HUES48 (cell line): ENCODE data around the gene KIAA1210.

Experiments used
- H3K27ac ChIP-seq: one replicate; pipeline ENCODE4 v1.7.0; 2013; ENCODE audit warnings: low read depth, low read length, inconsistent platforms
- H3K27me3 ChIP-seq: 2 replicates; pipeline ENCODE4 v1.6.1; 2013; ENCODE audit warnings: mild to moderate bottlenecking, low read length; ENCODE audit not compliant: control insufficient read depth, insufficient read depth
- H3K36me3 ChIP-seq: 2 replicates; pipeline ENCODE4 v1.6.1; 2013; ENCODE audit warnings: low read length; ENCODE audit not compliant: control insufficient read depth, insufficient read depth
- H3K4me1 ChIP-seq: 2 replicates; pipeline ENCODE4 v1.6.1; 2013; ENCODE audit warnings: mild to moderate bottlenecking, low read length; ENCODE audit not compliant: control insufficient read depth, insufficient read depth
- H3K4me3 ChIP-seq: 2 replicates; pipeline ENCODE4 v1.5.1; 2013; ENCODE audit warnings: mild to moderate bottlenecking, low read depth, low read length
- H3K9ac ChIP-seq: 2 replicates; pipeline ENCODE4 v1.6.1; 2013; ENCODE audit warnings: mild to moderate bottlenecking, low read depth, low read length, moderate library complexity
- H3K9me3 ChIP-seq: 2 replicates; pipeline ENCODE4 v1.6.1; 2013; ENCODE audit warnings: low read length; ENCODE audit not compliant: control insufficient read depth, insufficient read depth

Gene KIAA1210

DNA sequence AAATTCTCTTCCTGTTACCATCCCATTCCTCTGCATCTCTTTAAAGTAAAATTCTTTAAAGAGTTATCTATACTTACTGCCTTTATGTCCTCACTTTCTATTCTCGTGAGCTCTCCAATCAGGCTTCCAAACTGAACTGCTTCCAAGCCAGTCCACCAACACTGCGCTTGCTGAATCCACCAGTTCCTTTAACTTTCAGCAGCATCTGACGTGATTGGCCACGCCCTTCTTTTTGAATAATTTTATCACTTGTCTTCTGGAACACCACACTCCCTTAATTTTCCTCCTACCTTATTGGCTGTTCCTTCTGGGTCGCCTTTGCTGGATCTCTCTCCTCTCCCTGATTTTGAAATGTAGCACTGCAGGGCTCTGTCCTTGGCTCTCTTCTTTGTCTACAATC lies at the start of gene KIAA1210:
Gene KIAA1210 (minus strand): TSS at position 163 of the 400 bp plus-strand sequence. CDS start 4,170 bp downstream, outside the sequence.
- H3K9me3 ChIP-seq = no peaks in the 10 kb centered on the region
- H3K36me3 ChIP-seq = no peaks in the 10 kb centered on the region
- no peak within 1 kb of the TSS for H3K4me3 ChIP-seq

DNA sequence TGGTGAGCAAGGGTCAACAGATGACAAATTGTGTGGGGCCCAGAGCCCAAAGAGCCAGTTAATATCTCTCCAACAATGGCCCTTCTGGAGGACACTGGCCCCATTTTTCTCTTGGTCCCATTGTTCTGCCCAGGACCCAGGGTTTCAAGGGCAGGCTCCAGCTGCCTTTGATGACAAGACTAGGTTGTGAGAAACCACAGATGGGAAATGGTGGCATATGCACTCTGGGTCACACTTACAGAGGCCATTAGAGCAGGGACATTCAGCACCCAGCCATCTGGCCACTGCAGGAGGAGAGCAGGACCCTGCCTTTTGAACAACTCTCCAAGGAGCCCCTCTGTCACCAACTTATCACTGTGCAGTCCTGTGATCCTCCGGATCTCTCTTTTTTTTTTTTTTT lies 49.7 kb upstream of the KIAA1210 start:
- no peaks in the 10 kb centered on the region for H3K27me3 ChIP-seq
- no peaks in the 10 kb centered on the region for H3K9me3 ChIP-seq
- H3K27ac ChIP-seq = no peak overlapping the region
- H3K4me3 ChIP-seq = no peak overlapping the region
- no peaks in the 10 kb centered on the region for H3K4me1 ChIP-seq
- no peak overlapping the region for H3K9ac ChIP-seq
- no peaks in the 10 kb centered on the region for H3K36me3 ChIP-seq

More for the DNA sequence above, at the start of gene KIAA1210:
- H3K27me3 ChIP-seq = no peaks in the 10 kb centered on the region
- no peak within 1 kb of the TSS for H3K27ac ChIP-seq
- H3K4me1 ChIP-seq = no peaks in the 10 kb centered on the region
- H3K9ac ChIP-seq = no peak within 1 kb of the TSS

DNA sequence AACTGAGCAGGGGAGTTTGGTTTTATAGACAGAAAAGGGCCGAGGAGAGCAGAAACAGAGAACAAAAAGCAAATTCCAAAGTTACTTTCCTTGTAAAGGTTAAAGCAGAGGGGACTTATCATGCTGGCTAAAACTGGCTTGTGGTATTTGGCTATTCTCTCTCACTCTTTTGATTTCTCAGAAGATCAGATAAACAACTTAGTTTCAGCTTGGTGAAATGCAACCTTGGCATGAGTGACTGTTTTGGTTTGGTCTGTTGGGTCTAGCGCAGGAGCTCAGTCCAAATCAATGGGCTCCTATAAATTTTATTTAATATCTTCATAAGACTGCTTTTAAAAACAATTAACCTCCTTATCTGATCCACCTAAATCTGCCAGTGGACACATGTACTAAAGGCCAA lies 47.3 kb upstream of the KIAA1210 start:
- H3K4me3 ChIP-seq = no peak overlapping the region
- no peaks in the 10 kb centered on the region for H3K4me1 ChIP-seq
- no peaks in the 10 kb centered on the region for H3K36me3 ChIP-seq
- H3K9me3 ChIP-seq = no peaks in the 10 kb centered on the region
- H3K27ac ChIP-seq = no peak overlapping the region
- H3K9ac ChIP-seq = no peak overlapping the region
- H3K27me3 ChIP-seq = no peaks in the 10 kb centered on the region

DNA sequence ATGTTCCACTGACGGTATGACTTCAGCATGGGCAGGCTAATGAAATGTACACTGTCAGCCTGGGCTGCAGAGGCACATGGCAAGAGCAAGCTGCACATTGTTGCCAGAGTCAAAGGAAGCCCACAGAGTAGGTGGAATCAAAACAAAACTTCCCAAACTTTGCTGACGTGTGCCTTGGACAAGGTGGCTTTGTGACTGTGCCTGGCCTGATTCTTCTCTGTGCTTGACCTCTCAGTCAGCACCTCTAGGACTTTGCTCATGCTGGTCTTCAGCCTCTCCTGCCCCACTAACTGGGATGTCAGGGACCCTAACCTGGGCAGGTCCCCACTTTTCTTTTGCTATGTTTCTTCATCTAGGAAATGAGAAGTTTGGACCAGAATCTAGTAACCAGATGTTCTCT lies 40.5 kb upstream of the KIAA1210 start:
- Histone ChIP-seq H3K4me1 (no peaks in the 10 kb centered on the region), H3K4me3 (no peak overlapping the region), H3K27ac (no peak overlapping the region), H3K9me3 (no peaks in the 10 kb centered on the region; the same call in 1 of the 2 replicates), H3K27me3 (no peaks in the 10 kb centered on the region), H3K36me3 (no peaks in the 10 kb centered on the region), H3K9ac (no peak overlapping the region)

DNA sequence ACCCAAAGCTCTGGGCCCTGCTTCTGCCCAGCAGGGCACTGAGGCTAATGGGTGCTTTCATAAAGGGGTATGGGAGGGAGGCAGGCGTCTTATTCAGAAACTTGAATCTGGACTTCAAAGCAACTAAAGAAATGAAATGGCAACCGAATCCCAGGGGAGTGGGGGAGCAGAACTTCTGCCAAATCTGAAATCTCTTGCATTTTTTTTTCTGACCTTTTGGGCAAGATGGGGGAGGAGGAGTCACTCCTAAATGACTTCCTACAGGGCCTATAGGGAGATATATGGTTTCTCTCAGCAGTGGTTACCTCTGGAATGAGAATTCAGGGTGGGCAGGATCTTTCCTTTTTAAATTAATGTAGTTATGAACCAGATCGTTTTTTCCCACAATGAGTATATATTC lies 30.6 kb upstream of the KIAA1210 start:
- no peak overlapping the region for H3K4me3 ChIP-seq
- no peaks in the 10 kb centered on the region for H3K4me1 ChIP-seq
- H3K9me3 ChIP-seq = no peaks in the 10 kb centered on the region
- H3K9ac ChIP-seq = no peak overlapping the region
- no peak overlapping the region for H3K27ac ChIP-seq
- H3K36me3 ChIP-seq = no peaks in the 10 kb centered on the region
- no peaks in the 10 kb centered on the region for H3K27me3 ChIP-seq

DNA sequence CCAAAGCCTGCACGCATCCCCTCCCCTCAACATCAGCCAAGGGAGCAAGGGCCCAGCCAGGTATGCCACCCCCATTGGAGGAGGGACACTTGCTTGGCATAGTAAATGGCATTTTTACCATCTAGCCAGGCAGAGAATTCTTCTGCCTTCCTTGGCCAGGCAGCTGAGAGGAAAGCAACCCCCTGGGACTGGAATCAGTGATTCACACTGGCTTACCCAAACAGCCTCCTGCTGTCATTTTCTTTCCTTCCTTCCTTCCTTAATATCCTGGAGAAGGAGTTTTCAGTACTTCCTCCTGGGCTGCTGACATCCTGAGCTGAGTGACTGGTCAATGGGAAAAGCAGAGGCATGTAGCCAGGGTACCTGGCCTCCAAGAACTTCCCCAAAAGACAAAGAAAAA lies 28.6 kb upstream of the KIAA1210 start:
- peaks cover 2% of the 10 kb centered on the region; the same call in 1 of the 2 replicates for H3K4me1 ChIP-seq
- no peak overlapping the region for H3K9ac ChIP-seq
- H3K36me3 ChIP-seq = no peaks in the 10 kb centered on the region
- no peaks in the 10 kb centered on the region; the same call in 1 of the 2 replicates for H3K9me3 ChIP-seq
- no peak overlapping the region for H3K27ac ChIP-seq
- no peak overlapping the region for H3K4me3 ChIP-seq
- no peaks in the 10 kb centered on the region; the same call in 1 of the 2 replicates for H3K27me3 ChIP-seq

DNA sequence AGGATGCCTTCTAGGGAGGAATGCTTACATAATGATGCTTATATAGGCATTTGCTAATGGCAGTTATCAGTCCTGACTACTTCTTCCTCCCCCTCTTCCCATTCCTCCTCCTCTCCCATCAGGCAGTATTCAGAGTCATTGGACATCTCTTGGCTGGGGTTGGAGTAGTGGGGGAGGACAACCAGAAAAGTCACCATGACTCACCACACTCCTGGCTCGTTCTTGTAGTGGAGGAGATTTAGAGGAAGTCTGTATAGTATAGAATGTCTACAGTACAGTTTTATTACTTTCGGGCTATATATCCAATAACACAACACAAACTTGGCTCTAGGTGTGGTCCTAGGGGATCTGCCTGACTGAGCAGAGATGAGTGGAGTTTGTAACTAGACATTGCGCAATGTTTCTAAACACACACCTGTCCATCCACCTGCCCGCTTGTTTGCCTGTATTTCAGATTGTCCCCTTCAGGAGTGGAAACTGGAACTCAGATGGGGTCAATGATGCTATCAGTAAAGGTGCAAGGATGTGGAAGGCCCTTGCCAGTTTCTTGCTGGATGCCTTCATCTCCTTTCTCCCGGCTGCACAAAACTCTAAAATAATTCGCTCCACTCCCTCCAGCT lies 27.9 kb upstream of the KIAA1210 start:
- no peak overlapping the region for H3K9ac ChIP-seq
- no peak overlapping the region for H3K27ac ChIP-seq
- no peak overlapping the region for H3K4me3 ChIP-seq
- no peaks in the 10 kb centered on the region; the same call in 1 of the 2 replicates for H3K27me3 ChIP-seq
- no peaks in the 10 kb centered on the region for H3K36me3 ChIP-seq
- H3K9me3 ChIP-seq = no peaks in the 10 kb centered on the region; the same call in 1 of the 2 replicates
- H3K4me1 ChIP-seq = peaks cover 2% of the 10 kb centered on the region; the same call in 1 of the 2 replicates

DNA sequence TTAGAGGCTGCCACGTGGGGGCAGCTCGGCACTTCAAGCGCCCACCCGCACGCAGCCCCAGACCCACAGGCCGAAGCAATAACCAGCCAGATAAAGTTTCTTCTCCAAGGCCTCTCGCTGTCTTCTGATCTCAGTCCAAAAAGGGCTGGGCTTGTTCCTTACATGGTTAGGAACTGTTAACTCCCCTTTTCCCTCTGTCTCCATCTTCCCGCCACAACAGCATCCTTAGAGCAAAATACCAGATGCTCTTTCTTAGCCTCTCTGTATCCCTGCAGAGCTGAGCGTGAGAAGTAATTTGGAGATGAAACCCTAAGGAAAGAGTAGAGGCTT lies 23.4 kb upstream of the KIAA1210 start:
- Histone ChIP-seq H3K36me3 (no peaks in the 10 kb centered on the region), H3K4me3 (no peak overlapping the region), H3K9me3 (no peaks in the 10 kb centered on the region; the same call in 1 of the 2 replicates), H3K4me1 (peaks cover 2% of the 10 kb centered on the region; the same call in 1 of the 2 replicates), H3K27me3 (no peaks in the 10 kb centered on the region; the same call in 1 of the 2 replicates), H3K9ac (no peak overlapping the region), H3K27ac (no peak overlapping the region)

DNA sequence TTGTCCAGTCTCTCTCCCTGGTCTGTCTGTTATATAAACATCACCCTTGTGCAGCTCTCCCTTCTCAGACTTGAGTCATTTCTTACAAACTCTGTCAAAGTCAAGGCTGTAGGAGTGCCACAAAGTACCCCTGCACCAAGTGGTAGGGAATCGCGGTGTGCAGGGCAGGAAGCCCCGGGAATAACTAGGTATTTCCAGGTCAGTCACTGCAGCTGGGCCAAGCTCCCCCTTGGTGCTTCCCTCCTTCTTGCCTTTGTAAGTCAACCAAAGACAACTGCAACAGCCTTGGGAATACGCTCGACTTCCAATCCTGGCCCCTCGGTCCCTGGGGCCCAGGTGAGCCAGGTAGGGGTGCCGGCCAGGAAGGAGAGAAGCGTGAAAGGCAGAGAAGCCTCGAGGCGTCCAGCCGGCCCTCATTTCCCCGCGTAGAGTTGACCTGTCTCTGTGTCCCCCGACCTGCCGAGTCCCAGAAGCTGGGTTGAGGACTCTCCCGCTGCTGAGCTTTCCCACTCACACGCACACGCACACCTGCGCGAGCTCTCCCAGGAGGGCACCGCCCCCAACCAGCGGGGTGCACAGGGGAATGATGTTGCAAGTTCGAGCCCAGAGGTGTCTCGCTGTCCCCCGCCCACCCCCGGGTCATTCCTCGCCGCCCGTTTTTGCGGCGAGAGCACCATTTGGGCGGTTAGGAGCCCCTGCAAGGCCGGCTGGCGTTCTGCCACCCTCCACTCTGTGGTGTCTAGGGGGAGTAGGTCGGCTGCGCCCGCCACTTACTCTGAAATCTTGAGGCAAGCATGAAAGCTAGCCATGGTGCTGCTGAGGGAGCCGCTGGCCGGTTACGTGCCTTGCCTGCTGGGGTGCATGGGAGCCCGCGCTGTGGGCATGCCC lies 22.8 kb upstream of the KIAA1210 start:
- Histone ChIP-seq H3K36me3 (no peaks in the 10 kb centered on the region), H3K9ac (no peak overlapping the region), H3K4me1 (peaks cover 2% of the 10 kb centered on the region; the same call in 1 of the 2 replicates), H3K27ac (no peak overlapping the region), H3K27me3 (no peaks in the 10 kb centered on the region; the same call in 1 of the 2 replicates), H3K9me3 (no peaks in the 10 kb centered on the region; the same call in 1 of the 2 replicates), H3K4me3 (no peak overlapping the region)

DNA sequence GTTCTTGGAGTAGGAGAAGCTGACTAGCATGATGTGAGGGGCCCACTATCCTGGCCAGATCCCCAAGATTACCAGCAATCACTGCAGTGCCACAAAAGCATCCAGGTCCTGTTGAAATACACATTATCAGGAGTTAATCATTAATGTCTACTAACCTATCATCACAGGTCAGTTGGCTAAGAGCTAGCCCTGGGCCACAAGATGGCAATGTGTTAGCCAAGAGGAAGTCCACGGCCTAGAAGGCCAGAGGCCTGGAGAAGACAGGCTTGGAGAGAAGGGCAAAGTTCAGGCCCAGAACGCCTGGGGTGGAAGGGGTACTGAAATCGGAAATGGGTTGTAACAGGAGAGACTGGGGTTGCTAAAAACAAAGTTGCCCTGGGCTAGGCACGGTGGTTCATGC lies 19.9 kb upstream of the KIAA1210 start:
- no peaks in the 10 kb centered on the region; the same call in 1 of the 2 replicates for H3K27me3 ChIP-seq
- no peak overlapping the region for H3K9ac ChIP-seq
- no peaks in the 10 kb centered on the region; the same call in 1 of the 2 replicates for H3K9me3 ChIP-seq
- no peak overlapping the region for H3K4me3 ChIP-seq
- H3K27ac ChIP-seq = no peak overlapping the region
- H3K4me1 ChIP-seq = peaks cover 2% of the 10 kb centered on the region; the same call in 1 of the 2 replicates
- no peaks in the 10 kb centered on the region for H3K36me3 ChIP-seq

DNA sequence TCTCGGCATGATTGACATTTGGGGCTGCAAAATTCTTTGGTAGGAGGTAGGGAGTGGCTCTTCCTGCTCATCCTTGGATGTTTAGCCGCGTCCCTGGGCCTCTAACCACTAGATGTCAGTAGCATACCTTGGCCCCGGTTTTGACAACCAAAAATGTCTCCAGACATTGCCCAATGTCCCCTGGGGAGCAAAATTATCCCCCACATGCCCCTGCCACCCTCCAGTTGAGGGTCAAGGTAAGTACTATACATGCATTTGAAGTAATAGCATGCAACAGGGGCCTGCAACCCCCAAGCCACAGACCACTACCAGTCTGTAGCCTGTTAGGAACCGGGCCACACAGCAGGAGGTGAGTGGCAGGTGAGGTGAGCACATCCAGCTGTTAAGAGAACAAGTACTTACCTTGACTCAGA lies 17.6 kb upstream of the KIAA1210 start:
- Histone ChIP-seq H3K27ac (no peak overlapping the region), H3K36me3 (no peaks in the 10 kb centered on the region), H3K27me3 (no peaks in the 10 kb centered on the region), H3K9ac (no peak overlapping the region), H3K4me3 (no peak overlapping the region), H3K4me1 (no peaks in the 10 kb centered on the region), H3K9me3 (no peaks in the 10 kb centered on the region)
